ENCODE results near the gene DHRS1. TPM values are rescaled to one million over a fixed set of nuclear protein-coding genes. Genes with fewer than 3 reads are reported as not detected.

DHRS1 gene
- total and polyA plus RNA-seq, 2 donors from 2014 or later, result 32.7 to 56.7 TPM

GRCh38 chr14:24259282-24260025, 40.1 kb downstream of the DHRS1 start:
- peak in 2 of 5 donors; percentile 40 to 88 for DNase-seq
- intact Hi-C loops (cut with DNase I), result loop anchor here (10.0 kb wide), 1 partner anchor 45 kb away; the partner anchor contains the start of gene CIDEB
- H3K27me3 ChIP-seq (ENCODE audit: control insufficient read depth, insufficient read depth, low read length), result no peaks in the 10 kb centered on the region
- peak overlapping the region in 1 of 2 donors; percentile 18 for H3K27ac ChIP-seq (ENCODE audit: low read depth in 2 of 2, low read length in 2 of 2)
- TF ChIP-seq CTCF (IDR thresholded peaks at IDR 0.05; ENCODE audit: borderline replicate concordance, extremely low read depth, insufficient read depth), result no peak
- no peaks in the 10 kb centered on the region for H3K9me3 ChIP-seq (ENCODE audit: control insufficient read depth in 2 of 3, insufficient read depth in 1 of 3, low read length in 3 of 3)
- no peak for FAIRE-seq
- peaks cover 0 to 7% (median 2%) of the 10 kb centered on the region in 3 donors for H3K36me3 ChIP-seq (ENCODE audit: control insufficient read depth in 2 of 3, insufficient read depth in 3 of 3, low read length in 3 of 3)
- H3K4me1 ChIP-seq (ENCODE audit: control insufficient read depth in 2 of 3, insufficient read depth in 2 of 3, low read depth in 1 of 3, low read length in 3 of 3), result peaks cover 0 to 3% (median 0%) of the 10 kb centered on the region in 3 donors
- H3K4me3 ChIP-seq (ENCODE audit: low read length in 3 of 3), result no peak overlapping the region
- no peak overlapping the region for H3K9ac ChIP-seq (ENCODE audit: low read length in 3 of 3)

- Histone ChIP-seq H3K4me3 (ENCODE audit: low read length in 3 of 3) (no peak overlapping the region), H3K9me3 (ENCODE audit: control insufficient read depth in 2 of 3, insufficient read depth in 1 of 3, low read length in 3 of 3) (no peaks in the 10 kb centered on the region), H3K4me1 (ENCODE audit: control insufficient read depth in 2 of 3, insufficient read depth in 2 of 3, low read depth in 1 of 3, low read length in 3 of 3) (peaks cover 0 to 3% (median 0%) of the 10 kb centered on the region in 3 donors), H3K27me3 (ENCODE audit: control insufficient read depth, insufficient read depth, low read length) (no peaks in the 10 kb centered on the region), H3K27ac (ENCODE audit: low read depth in 2 of 2, low read length in 2 of 2) (no peak overlapping the region), H3K36me3 (ENCODE audit: control insufficient read depth in 2 of 3, insufficient read depth in 3 of 3, low read length in 3 of 3) (peaks cover 0 to 7% (median 2%) of the 10 kb centered on the region in 3 donors), H3K9ac (ENCODE audit: low read length in 3 of 3) (peak overlapping the region in 1 of 3 donors; percentile 12)
- no peak for FAIRE-seq
- no peak for DNase-seq
- intact Hi-C loops (cut with DNase I), result loop anchor here (10.0 kb wide), 1 partner anchor 46 kb away; the partner anchor contains the start of gene CIDEB
- no peak for TF ChIP-seq CTCF (IDR thresholded peaks at IDR 0.05; ENCODE audit: borderline replicate concordance, extremely low read depth, insufficient read depth)
Measured at GRCh38 chr14:24258548-24259265, 40.9 kb downstream of the DHRS1 start.

- H3K4me3 ChIP-seq (ENCODE audit: low read length in 3 of 3), result no peak overlapping the region
- H3K36me3 ChIP-seq (ENCODE audit: control insufficient read depth in 2 of 3, insufficient read depth in 3 of 3, low read length in 3 of 3), result peaks cover 0 to 7% (median 2%) of the 10 kb centered on the region in 3 donors
- no peak overlapping the region for H3K9ac ChIP-seq (ENCODE audit: low read length in 3 of 3)
- no peaks in the 10 kb centered on the region for H3K9me3 ChIP-seq (ENCODE audit: control insufficient read depth in 2 of 3, insufficient read depth in 1 of 3, low read length in 3 of 3)
- TF ChIP-seq CTCF (IDR thresholded peaks at IDR 0.05; ENCODE audit: borderline replicate concordance, extremely low read depth, insufficient read depth), result no peak
- DNase-seq (peak in 1 of 5 donors; percentile 62), FAIRE-seq (no peak)
- intact Hi-C loops (cut with DNase I), result loop anchor here (10.0 kb wide), 1 partner anchor 47 kb away; the partner anchor contains the start of gene CIDEB
- H3K27ac ChIP-seq (ENCODE audit: low read depth in 2 of 2, low read length in 2 of 2), result no peak overlapping the region
- no peaks in the 10 kb centered on the region for H3K27me3 ChIP-seq (ENCODE audit: control insufficient read depth, insufficient read depth, low read length)
- peaks cover 0 to 3% (median 0%) of the 10 kb centered on the region in 3 donors for H3K4me1 ChIP-seq (ENCODE audit: control insufficient read depth in 2 of 3, insufficient read depth in 2 of 3, low read depth in 1 of 3, low read length in 3 of 3)
Measured at GRCh38 chr14:24258119-24258518, 41.5 kb downstream of the DHRS1 start.

Data from kidney (tissue), 14 donors.